SU-DHL-6 (cell line): ENCODE results near the gene GJB1.

ENCODE experiments used
- CTCF ChIP-seq: fragments of 200-600 bp; sonication (generic); IDR thresholded peaks from one replicate; pipeline ENCODE4 v1.5.1; 2017; ENCODE audit warnings: antibody characterized with exemption, mild to moderate bottlenecking, low read length, moderate library complexity; ENCODE audit not compliant: insufficient read depth, poor library complexity, severe bottlenecking
- EZH2phosphoT487 ChIP-seq: fragments of 200-600 bp; sonication (generic), shearing (Covaris generic); conservative IDR thresholded peaks from 2 replicates; pipeline ENCODE4 v1.6.1; 2018; ENCODE audit warnings: mild to moderate bottlenecking, antibody characterized with exemption, low read length, moderate library complexity, mixed read lengths

- TF ChIP-seq CTCF (no peak), EZH2phosphoT487 (no peak)
Observed at GRCh38 chrX:71252221-71252620, 29.2 kb downstream of the GJB1 start.
